ENCODE measurements around the gene FCER2.

- TF ChIP-seq CTCF (conservative IDR thresholded peaks at IDR 0.05; ENCODE audit: low read depth, low read length) = no peak
- no peak for TF ChIP-seq EZH2 (IDR thresholded peaks at IDR 0.05; ENCODE audit: low read length, unreplicated experiment)
- no peak for TF ChIP-seq EZH2phosphoT487 (IDR thresholded peaks at IDR 0.05; ENCODE audit: borderline replicate concordance, low read length)
Observed at GRCh38 chr19:7751157-7751783, 49.3 kb upstream of the FCER2 start.

All from PC-3 (cell line).